CMK (cell line): ENCODE measurements around the gene HBD.

Source experiments
- DNase-seq: peaks from one replicate; pipeline ENCODE4 v3.0.0-alpha.2; 2010; ENCODE audit warnings: low read depth

Gene HBD

GRCh38 chr11:5232176-5232575, 2.1 kb downstream of the HBD start:
- DNase-seq = no peak

GRCh38 chr11:5231111-5231510, 3.2 kb downstream of the HBD start:
- DNase-seq = no peak

- DNase-seq = no peak
Observed at GRCh38 chr11:5230266-5230665, 4.0 kb downstream of the HBD start.

GRCh38 chr11:5229796-5230195, 4.5 kb downstream of the HBD start:
- no peak for DNase-seq

- no peak for DNase-seq
Observed at GRCh38 chr11:5229356-5229755, 4.9 kb downstream of the HBD start.

GRCh38 chr11:5228124-5228523, 6.2 kb downstream of the HBD start:
- DNase-seq = no peak

- no peak for DNase-seq
Observed at GRCh38 chr11:5227681-5228080, 6.6 kb downstream of the HBD start.

GRCh38 chr11:5226732-5227310, 7.5 kb downstream of the HBD start, which contains the start of gene HBB:
Gene HBB (minus strand): TSS chr11:5227071. CDS start chr11:5227021, 50 bp downstream.
- no peak for DNase-seq

- no peak for DNase-seq
Observed at GRCh38 chr11:5225480-5225871, 8.8 kb downstream of the HBD start.

GRCh38 chr11:5224538-5225479, 9.5 kb downstream of the HBD start:
- no peak for DNase-seq

GRCh38 chr11:5223686-5224085, 10.6 kb downstream of the HBD start:
- no peak for DNase-seq

GRCh38 chr11:5223146-5223545, 11.1 kb downstream of the HBD start:
- no peak for DNase-seq

- DNase-seq = no peak
Observed at GRCh38 chr11:5210376-5210885, 23.9 kb downstream of the HBD start.

GRCh38 chr11:5204787-5205186, 29.5 kb downstream of the HBD start:
- DNase-seq = peak; percentile 22

- DNase-seq = no peak
Observed at GRCh38 chr11:5203366-5203765, 30.9 kb downstream of the HBD start.

- no peak for DNase-seq
Observed at GRCh38 chr11:5200582-5200981, 33.7 kb downstream of the HBD start, which contains the start of gene OR51V1. Gene OR51V1 (minus strand): TSS chr11:5200682. CDS start chr11:5200682, 0 bp downstream.

- no peak for DNase-seq
Observed at GRCh38 chr11:5198285-5198684, 36.0 kb downstream of the HBD start.

- no peak for DNase-seq
Observed at GRCh38 chr11:5197536-5197935, 36.7 kb downstream of the HBD start.

- no peak for DNase-seq
Observed at GRCh38 chr11:5196731-5197130, 37.6 kb downstream of the HBD start.

GRCh38 chr11:5196067-5196466, 38.2 kb downstream of the HBD start:
- no peak for DNase-seq

GRCh38 chr11:5192738-5193137, 41.5 kb downstream of the HBD start:
- no peak for DNase-seq

- DNase-seq = no peak
Observed at GRCh38 chr11:5188201-5188600, 46.1 kb downstream of the HBD start.
